ENCODE measurements around the gene SNX27. TPM values are rescaled to one million over a fixed set of nuclear protein-coding genes. Genes with fewer than 3 reads are reported as not detected.

Gene SNX27
- total and polyA plus RNA-seq, 10 of the 15 experiments (the other 5 are each of a cell fraction or from before 2014, with no cell fraction given), result 3.8 to 21.8 (median 12.5) TPM

DNA sequence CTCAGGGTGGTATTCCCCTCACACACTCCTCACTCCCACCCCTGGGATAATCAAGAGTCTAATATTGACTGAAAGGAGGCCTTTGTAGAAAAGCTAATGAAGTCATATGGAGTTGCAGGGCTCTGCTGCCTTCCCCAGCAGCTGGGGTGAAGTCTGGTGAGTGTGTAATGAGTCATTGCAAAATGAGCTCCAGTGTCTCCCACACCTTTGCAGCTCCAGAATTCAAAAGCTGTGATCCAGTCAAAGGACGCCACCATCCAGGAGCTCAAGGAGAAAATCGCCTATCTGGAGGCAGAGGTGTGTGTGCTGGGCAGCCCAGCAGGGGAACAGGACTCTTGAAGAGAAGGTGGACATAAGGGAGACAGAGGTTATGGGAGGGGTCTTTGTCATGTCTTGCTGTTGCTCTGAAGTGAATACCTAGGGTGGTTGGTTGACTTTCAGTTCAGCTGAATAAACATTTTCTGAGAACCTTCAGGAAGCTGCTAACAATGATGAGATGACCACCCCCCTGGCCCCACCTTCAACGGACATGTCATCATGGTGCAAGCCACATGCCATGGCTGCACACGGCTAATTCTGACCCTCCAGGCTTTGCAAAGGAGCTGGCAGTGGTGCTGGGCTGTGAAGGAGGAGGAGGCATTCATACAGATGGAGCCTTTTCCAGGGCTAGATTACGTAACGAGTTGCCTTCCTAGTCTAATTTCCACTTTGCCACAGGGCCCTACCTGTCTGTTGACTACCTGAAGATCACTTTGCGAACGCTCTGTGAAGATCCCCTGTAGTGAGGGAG lies 32.2 kb upstream of the SNX27 start:
- Histone ChIP-seq H3K9me3 (replicated peaks; ENCODE audit: control insufficient read depth, insufficient read depth, low read length) (no peaks in the 10 kb centered on the region), H3K27ac (ENCODE audit: control insufficient read depth, insufficient read depth) (no peak overlapping the region), H4K20me1 (ENCODE audit: control insufficient read depth, insufficient read depth) (no peaks in the 10 kb centered on the region), H3K9ac (ENCODE audit: control insufficient read depth, insufficient read depth, low read length) (no peak overlapping the region), H3K4me1 (ENCODE audit: control insufficient read depth, insufficient read depth, low read length) (peaks cover 4% of the 10 kb centered on the region; the same call in 1 of the 2 replicates), H3K36me3 (ENCODE audit: control insufficient read depth in 2 of 2, insufficient read depth in 2 of 2, low read length in 1 of 2) (no peaks in the 10 kb centered on the region), H3K27me3 (replicated peaks in 1 of 2; ENCODE audit: control insufficient read depth in 2 of 2, insufficient read depth in 2 of 2, low read length in 1 of 2) (no peaks in the 10 kb centered on the region; a peak in 2 of 4 replicates), H2AFZ (ENCODE audit: control insufficient read depth, low read depth, low read length) (no peak overlapping the region), H3K79me2 (ENCODE audit: control insufficient read depth, insufficient read depth, low read length) (no peaks in the 10 kb centered on the region), H3K4me3 (no peak overlapping the region), H3K4me2 (ENCODE audit: control insufficient read depth, insufficient read depth) (no peak overlapping the region)
- POLR2A ChIA-PET, result interaction anchor here (0.6 kb wide), 1 partner anchor 25 kb away, joined by 6 read pairs; no protein-coding TSS in a partner anchor
- intact Hi-C loops (cut with micrococcal nuclease; ENCODE audit: unreplicated experiment), result no loop called here
- DNase-seq (ENCODE audit: low read depth, low spot score) (no peak), FAIRE-seq (no peak), ATAC-seq (no peak)
- SMC1A ChIA-PET (ENCODE audit: uncharacterized antibody, unreplicated experiment), result interaction anchor here (1.0 kb wide), 1 partner anchor 37 kb away, joined by 3 read pairs; no protein-coding TSS in a partner anchor
- RAD21 ChIA-PET (ENCODE audit: unreplicated experiment), result no interaction called here
- in situ Hi-C loops (cut with MboI), result no loop called here
- no TSS peak for BruUV-seq (replicated peaks)
- 58% methylated on average over 8 of the region's 8 CpGs for WGBS (ENCODE audit: insufficient coverage, insufficient replicate concordance, low lambda C conversion rate, missing lambda C conversion rate)
- CTCF ChIA-PET, result interaction anchor here (0.9 to 1.6 kb wide), 4 partner anchors 14 to 279 kb away, joined by 3 to 6 read pairs (median 3); no protein-coding TSS in a partner anchor
- TF ChIP-seq ZNF207 (IDR thresholded peaks at IDR 0.05; ENCODE audit: borderline replicate concordance) (no peak), BCL11A (IDR thresholded peaks at IDR 0.05; ENCODE audit: low read depth, low read length) (no peak), ZBED1 (IDR thresholded peaks at IDR 0.05; ENCODE audit: borderline replicate concordance) (no peak), RAD51 (IDR thresholded peaks at IDR 0.05) (no peak), ZNF274 (IDR thresholded peaks at IDR 0.05; ENCODE audit: insufficient read depth, insufficient read length) (no peak), SIN3A (IDR thresholded peaks at IDR 0.05; ENCODE audit: low read depth, low read length) (no peak), NR2F1 (conservative IDR thresholded peaks at IDR 0.05) (no peak), JUNB (IDR thresholded peaks at IDR 0.05) (no peak), FOXM1 (IDR thresholded peaks at IDR 0.05; ENCODE audit: low read depth, low read length) (no peak), NBN (IDR thresholded peaks at IDR 0.05) (no peak), NFXL1 (IDR thresholded peaks at IDR 0.05; ENCODE audit: borderline replicate concordance) (no peak)
- TF ChIP-seq, protein P1, sequence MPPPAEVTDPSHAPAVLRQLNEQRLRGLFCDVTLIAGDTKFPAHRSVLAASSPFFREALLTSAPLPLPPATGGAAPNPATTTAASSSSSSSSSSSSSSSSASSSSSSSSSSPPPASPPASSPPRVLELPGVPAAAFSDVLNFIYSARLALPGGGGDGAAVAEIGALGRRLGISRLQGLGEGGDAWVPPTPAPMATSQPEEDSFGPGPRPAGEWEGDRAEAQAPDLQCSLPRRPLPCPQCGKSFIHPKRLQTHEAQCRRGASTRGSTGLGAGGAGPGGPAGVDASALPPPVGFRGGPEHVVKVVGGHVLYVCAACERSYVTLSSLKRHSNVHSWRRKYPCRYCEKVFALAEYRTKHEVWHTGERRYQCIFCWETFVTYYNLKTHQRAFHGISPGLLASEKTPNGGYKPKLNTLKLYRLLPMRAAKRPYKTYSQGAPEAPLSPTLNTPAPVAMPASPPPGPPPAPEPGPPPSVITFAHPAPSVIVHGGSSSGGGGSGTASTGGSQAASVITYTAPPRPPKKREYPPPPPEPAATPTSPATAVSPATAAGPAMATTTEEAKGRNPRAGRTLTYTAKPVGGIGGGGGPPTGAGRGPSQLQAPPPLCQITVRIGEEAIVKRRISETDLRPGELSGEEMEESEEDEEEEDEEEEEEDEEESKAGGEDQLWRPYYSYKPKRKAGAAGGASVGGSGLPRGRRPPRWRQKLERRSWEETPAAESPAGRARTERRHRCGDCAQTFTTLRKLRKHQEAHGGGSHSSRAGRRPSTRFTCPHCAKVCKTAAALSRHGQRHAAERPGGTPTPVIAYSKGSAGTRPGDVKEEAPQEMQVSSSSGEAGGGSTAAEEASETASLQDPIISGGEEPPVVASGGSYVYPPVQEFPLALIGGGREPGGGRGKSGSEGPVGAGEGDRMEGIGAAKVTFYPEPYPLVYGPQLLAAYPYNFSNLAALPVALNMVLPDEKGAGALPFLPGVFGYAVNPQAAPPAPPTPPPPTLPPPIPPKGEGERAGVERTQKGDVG (CRISPR knock-in tag; IDR thresholded peaks at IDR 0.05), result no peak
- TF ChIP-seq, protein P2, sequence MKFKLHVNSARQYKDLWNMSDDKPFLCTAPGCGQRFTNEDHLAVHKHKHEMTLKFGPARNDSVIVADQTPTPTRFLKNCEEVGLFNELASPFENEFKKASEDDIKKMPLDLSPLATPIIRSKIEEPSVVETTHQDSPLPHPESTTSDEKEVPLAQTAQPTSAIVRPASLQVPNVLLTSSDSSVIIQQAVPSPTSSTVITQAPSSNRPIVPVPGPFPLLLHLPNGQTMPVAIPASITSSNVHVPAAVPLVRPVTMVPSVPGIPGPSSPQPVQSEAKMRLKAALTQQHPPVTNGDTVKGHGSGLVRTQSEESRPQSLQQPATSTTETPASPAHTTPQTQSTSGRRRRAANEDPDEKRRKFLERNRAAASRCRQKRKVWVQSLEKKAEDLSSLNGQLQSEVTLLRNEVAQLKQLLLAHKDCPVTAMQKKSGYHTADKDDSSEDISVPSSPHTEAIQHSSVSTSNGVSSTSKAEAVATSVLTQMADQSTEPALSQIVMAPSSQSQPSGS (IDR thresholded peaks at IDR 0.05; ENCODE audit: low read length), result no peak
- TF ChIP-seq, protein P3, sequence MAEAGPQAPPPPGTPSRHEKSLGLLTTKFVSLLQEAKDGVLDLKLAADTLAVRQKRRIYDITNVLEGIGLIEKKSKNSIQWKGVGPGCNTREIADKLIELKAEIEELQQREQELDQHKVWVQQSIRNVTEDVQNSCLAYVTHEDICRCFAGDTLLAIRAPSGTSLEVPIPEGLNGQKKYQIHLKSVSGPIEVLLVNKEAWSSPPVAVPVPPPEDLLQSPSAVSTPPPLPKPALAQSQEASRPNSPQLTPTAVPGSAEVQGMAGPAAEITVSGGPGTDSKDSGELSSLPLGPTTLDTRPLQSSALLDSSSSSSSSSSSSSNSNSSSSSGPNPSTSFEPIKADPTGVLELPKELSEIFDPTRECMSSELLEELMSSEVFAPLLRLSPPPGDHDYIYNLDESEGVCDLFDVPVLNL (IDR thresholded peaks at IDR 0.05; ENCODE audit: low read depth, low read length), result no peak
